GM18517 (cell line): Measurements from ENCODE around the gene CAPN13.
A peak's percentile ranks its signal among the peaks of the same experiment; 100 is the strongest.

Experiments
- ATAC-seq: cut with Tn5 transposase; IDR thresholded peaks from one replicate; pipeline ENCODE4 v1.9.1; 2021; ENCODE audit warnings: mild to moderate bottlenecking, moderate library complexity; ENCODE audit not compliant: unreplicated experiment

CAPN13 gene

GRCh38 chr2:30730736-30731647 lies 76.3 kb downstream of the CAPN13 start:
- ATAC-seq = no peak

- no peak for ATAC-seq
Observed at GRCh38 chr2:30729031-30729430, 78.2 kb downstream of the CAPN13 start.

GRCh38 chr2:30722936-30723725 lies 84.1 kb downstream of the CAPN13 start:
- no peak for ATAC-seq

DNA sequence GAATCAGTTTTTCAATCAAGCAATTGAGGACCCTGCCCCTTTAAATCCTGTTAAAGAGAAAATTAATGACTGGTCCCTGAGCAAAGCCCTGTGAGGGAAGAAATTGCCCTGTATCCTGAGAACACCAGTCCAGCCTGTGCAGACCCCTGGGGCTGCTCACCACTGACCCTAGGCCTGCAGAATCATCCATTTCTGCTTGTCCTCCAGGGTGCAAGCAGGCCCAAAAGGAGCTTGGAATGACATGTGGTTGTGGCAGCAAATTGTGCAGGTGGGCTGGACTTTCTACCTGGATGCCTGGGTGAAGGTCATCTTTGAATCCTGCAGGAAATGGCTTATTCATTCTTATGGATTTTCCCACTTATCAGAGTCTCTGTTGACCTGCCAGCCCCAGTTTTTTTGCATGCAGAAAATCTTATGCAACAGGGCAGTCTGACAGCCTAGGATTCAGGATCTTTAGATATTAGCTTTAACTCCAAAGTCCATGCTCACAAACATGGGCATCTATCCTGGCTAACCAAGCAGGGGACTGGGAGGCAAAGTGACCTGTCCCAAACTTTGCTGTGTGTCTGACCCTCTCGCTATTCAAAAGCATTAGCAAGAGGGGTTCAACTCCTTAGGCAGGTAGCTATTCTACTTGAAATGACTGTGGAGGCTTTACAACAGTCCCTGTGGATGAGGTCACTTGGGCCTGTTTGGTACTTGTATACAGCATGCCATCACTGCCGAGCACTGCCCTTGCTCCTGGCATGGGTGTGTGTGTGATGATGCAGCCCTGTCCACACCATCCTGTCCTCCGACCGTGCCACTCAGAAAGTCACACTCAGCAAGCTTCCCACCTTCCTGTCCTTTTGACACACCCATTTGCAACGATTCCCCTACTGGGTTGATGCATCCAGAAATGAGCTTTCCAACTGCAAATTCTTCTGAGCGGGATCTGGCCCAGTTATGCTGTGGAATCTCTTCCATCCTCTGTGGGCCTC lies 85.3 kb downstream of the CAPN13 start:
- ATAC-seq = no peak

GRCh38 chr2:30721241-30721640 lies 86.0 kb downstream of the CAPN13 start:
- no peak for ATAC-seq

DNA sequence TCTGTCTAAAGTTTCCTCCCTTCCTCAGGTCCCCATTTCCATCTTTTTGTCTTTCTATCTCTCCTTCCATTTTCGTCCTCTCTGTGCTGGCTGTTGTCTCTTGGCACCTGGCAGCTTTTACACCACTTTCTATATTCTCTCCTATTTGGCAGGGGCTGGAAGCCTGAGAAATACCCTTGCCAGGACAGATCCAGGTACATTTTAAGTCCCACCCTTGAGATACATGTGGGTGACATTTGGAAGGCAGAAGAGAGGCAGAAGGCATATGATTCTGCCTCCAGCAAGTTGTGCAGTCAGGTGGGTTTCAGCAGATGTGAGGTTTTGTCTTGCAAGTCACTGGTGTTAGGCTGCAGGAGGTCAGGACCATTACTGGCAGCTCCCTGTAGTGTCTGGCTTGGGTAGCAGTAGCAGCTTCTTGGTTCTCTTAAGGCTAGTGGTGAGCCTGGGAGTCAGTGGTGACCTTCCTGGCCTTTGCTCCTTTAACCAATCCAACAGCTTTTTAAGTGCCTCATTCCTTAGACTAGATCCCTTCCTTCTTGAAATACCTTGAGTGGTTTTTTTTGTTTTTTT lies 90.1 kb downstream of the CAPN13 start:
- no peak for ATAC-seq

- no peak for ATAC-seq
Observed at GRCh38 chr2:30716123-30716900, 90.9 kb downstream of the CAPN13 start.

DNA sequence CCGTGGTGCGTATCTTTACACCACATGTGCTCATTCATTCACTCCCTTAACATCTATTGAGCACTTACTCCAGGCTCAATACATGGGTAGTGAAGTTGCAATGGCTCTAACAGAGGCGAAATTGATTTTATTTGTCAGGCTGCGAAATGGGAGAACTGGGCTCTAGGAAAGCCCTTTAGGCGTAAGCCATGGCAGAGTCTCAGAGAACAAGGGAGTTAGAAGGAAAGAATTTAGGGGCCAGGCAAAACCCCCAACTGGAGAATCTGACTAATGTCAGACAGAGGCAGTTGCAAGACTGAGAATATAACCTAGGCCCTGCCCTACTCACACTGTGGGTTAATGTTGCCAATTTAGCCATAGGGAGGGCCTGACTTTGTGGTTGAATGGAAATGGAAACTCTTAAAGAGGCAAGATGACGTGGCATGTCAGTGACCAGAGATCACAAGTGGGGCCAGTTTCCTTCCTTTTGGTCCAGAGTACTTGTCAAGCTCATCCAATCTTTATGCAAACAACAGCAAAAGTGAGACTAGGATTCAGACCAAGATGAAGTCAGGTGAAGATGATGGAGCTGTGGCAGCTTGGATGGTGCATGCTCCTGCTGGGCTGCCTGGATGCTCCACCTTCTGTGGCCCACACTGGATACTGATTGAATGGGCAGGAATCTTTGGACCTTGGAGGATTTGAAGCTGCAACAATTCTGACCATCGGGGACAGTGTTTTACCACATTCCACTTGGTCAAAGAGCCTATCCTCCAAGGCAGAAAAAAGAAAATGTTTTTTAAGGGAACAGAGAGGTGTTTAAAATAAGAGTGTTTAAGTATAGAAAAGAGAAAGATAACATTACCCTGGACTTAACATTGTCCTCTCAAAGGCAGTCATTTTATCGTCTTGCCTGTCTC lies 92.2 kb downstream of the CAPN13 start:
- no peak for ATAC-seq

GRCh38 chr2:30713698-30714097 lies 93.5 kb downstream of the CAPN13 start:
- ATAC-seq = no peak

DNA sequence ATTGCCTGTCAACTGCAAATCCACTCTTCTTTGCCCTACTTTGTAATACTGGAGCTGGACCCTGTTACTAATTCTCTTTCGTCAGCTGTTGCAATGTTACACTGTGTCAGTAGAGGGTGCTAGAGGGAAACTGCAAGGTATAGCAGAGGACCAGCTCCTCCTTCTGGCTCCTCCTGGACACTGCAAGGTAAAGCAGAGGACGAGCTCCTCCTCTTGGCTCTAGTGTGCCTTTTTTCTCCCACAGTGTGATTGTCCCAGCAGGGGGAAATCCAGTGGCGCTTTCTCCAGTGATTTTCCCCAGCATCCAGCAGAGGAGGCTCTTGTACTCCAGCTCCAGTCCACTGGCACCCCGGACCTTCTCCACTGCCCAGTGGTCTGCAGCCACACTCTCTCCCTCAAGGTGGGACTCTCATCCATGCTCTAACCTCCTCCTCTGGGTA lies 95.6 kb downstream of the CAPN13 start:
- ATAC-seq = peak; percentile 73

GRCh38 chr2:30710461-30710860 lies 96.8 kb downstream of the CAPN13 start:
- no peak for ATAC-seq

DNA sequence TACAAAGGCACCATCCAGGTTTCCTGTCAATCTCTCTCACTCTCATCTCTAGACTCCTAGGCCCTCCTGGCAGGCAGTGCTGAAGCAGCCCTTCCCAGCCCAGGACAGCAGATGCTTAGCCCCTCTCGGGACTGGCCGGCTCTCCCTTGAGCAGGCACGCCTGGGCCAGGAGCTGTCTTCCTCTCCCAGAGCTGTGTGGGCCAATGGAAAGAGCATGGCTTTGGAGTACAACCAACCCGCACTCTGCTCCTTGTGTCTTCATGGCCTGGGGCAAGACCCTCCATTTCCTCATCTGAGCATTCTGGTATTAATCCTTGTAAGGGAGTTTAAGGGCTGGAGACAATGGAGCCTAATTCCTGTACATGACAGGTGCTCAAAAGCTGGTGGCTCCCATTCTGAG lies 97.2 kb downstream of the CAPN13 start:
- ATAC-seq = no peak

- no peak for ATAC-seq
Observed at GRCh38 chr2:30709516-30709915, 97.7 kb downstream of the CAPN13 start.

GRCh38 chr2:30708491-30709290 lies 98.6 kb downstream of the CAPN13 start:
- no peak for ATAC-seq

DNA sequence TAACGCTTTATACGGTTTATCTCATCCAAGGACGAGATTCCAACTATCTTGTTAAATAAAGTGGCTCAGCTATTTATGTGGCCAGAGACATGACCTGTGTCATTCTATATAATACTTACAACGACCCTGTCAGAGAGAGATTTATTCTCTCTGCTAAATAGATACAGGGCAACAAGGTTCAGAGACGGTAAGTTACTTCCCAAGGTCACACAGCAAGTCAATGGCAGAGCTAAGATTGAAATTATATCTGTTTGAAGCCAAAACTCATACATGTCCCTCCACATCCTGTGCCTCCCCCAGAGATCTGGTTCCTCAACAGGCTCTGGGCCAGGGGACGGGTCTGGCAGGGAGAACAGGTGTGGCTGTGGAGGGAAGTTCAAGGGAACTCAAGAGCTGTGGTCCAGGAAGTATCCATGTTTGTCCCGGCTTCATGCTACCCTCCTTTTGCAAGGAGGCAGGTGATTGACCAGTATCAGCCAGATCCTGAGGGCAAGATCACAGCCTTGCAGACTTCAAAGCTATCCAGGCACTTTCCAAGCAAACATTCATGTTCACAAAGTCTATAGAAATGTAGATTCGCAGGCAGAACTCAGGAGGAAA lies 99.8 kb downstream of the CAPN13 start:
- no peak for ATAC-seq

DNA sequence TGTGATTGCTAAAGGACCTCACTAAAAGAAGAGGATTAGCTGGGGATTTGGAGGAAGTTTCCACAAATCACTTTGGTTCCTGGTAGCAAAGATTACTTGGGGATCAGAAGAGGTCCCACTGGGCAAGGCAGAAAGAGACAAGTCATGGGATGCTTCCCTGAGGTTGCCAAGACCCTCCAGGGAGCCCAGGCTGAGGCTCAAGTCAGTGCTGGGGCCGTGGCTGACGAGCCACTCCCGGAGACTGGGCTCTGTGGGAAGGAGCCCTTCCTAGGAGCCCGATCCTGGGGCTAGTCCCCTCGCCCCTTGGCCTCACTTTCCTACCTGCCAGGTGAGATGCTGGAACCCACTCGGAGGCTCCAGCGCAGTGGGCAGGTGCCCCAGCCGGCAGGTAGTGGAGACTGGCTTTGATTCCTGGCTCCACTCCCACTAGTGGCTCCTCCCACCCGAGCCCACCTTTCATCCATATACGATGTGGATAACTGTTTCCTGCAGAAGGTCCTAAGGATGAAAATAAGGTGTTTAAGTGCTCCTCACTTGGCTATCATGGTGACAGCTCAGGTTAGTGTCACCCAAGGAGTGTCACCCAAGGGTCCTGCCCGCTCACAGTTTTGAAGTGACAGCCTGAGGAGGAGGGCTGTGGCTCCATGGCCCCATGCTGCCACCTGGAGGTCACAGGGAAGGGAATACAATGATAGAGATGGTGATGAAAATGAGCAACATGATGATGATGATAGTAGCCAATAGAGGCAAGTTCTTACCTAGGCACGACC lies 100.5 kb downstream of the CAPN13 start:
- no peak for ATAC-seq
